ENCODE data around the gene ANTXR1. TPM values are rescaled to one million over a fixed set of nuclear protein-coding genes. Genes with fewer than 3 reads are reported as not detected.

Gene ANTXR1
- total RNA-seq, 1 donor from 2014 or later, result 73.4 TPM

GRCh38 chr2:69152847-69153583 lies 140.0 kb downstream of the ANTXR1 start:
- TF ChIP-seq CTCF (IDR thresholded peaks at IDR 0.05; ENCODE audit: unreplicated experiment), result no peak
- no peaks in the 10 kb centered on the region for H3K27me3 Mint-ChIP-seq
- no peaks in the 10 kb centered on the region for H3K9me3 Mint-ChIP-seq (ENCODE audit: low read depth)
- no peak overlapping the region for H3K4me3 Mint-ChIP-seq (ENCODE audit: low read depth)
- H3K27ac Mint-ChIP-seq, result no peak overlapping the region
- peaks cover 7% of the 10 kb centered on the region for H3K36me3 Mint-ChIP-seq (ENCODE audit: insufficient read depth)
- no peaks in the 10 kb centered on the region for H3K4me1 Mint-ChIP-seq (ENCODE audit: low read depth)
- DNase-seq (ENCODE audit: low spot score, unreplicated experiment), result no peak

- DNase-seq (ENCODE audit: low spot score, unreplicated experiment), result no peak
- no peaks in the 10 kb centered on the region for H3K9me3 Mint-ChIP-seq (ENCODE audit: low read depth)
- H3K4me1 Mint-ChIP-seq (ENCODE audit: low read depth), result no peaks in the 10 kb centered on the region
- H3K36me3 Mint-ChIP-seq (ENCODE audit: insufficient read depth), result peaks cover 7% of the 10 kb centered on the region
- no peak for TF ChIP-seq CTCF (IDR thresholded peaks at IDR 0.05; ENCODE audit: unreplicated experiment)
- H3K27me3 Mint-ChIP-seq, result no peaks in the 10 kb centered on the region
- no peak overlapping the region for H3K27ac Mint-ChIP-seq
- no peak overlapping the region for H3K4me3 Mint-ChIP-seq (ENCODE audit: low read depth)
These were observed 141.1 kb downstream of the ANTXR1 start for GRCh38 chr2:69154106-69154505.

GRCh38 chr2:69156624-69157023 lies 143.6 kb downstream of the ANTXR1 start:
- H3K36me3 Mint-ChIP-seq (ENCODE audit: insufficient read depth), result peaks cover 8% of the 10 kb centered on the region
- H3K4me1 Mint-ChIP-seq (ENCODE audit: low read depth), result no peaks in the 10 kb centered on the region
- no peak overlapping the region for H3K4me3 Mint-ChIP-seq (ENCODE audit: low read depth)
- DNase-seq (ENCODE audit: low spot score, unreplicated experiment), result no peak
- no peak overlapping the region for H3K27ac Mint-ChIP-seq
- H3K27me3 Mint-ChIP-seq, result no peaks in the 10 kb centered on the region
- no peaks in the 10 kb centered on the region for H3K9me3 Mint-ChIP-seq (ENCODE audit: low read depth)
- TF ChIP-seq CTCF (IDR thresholded peaks at IDR 0.05; ENCODE audit: unreplicated experiment), result no peak

GRCh38 chr2:69157441-69157840 lies 144.5 kb downstream of the ANTXR1 start:
- TF ChIP-seq CTCF (IDR thresholded peaks at IDR 0.05; ENCODE audit: unreplicated experiment), result no peak
- Mint-ChIP-seq H3K4me1 (ENCODE audit: low read depth) (no peaks in the 10 kb centered on the region), H3K36me3 (ENCODE audit: insufficient read depth) (peaks cover 8% of the 10 kb centered on the region), H3K9me3 (ENCODE audit: low read depth) (no peaks in the 10 kb centered on the region), H3K27me3 (no peaks in the 10 kb centered on the region), H3K27ac (no peak overlapping the region), H3K4me3 (ENCODE audit: low read depth) (no peak overlapping the region)
- DNase-seq (ENCODE audit: low spot score, unreplicated experiment), result no peak

GRCh38 chr2:69159986-69160385 lies 147.0 kb downstream of the ANTXR1 start:
- Mint-ChIP-seq H3K27me3 (no peaks in the 10 kb centered on the region), H3K36me3 (ENCODE audit: insufficient read depth) (peaks cover 4% of the 10 kb centered on the region), H3K4me3 (ENCODE audit: low read depth) (no peak overlapping the region), H3K27ac (no peak overlapping the region), H3K4me1 (ENCODE audit: low read depth) (no peaks in the 10 kb centered on the region), H3K9me3 (ENCODE audit: low read depth) (no peaks in the 10 kb centered on the region)
- peak; percentile 11 for TF ChIP-seq CTCF (IDR thresholded peaks at IDR 0.05; ENCODE audit: unreplicated experiment)
- no peak for DNase-seq (ENCODE audit: low spot score, unreplicated experiment)

Measured in progenitor cell of endocrine pancreas (in vitro differentiated cells).